Activated CD4-positive, alpha-beta T cell treated with anti-CD3 and anti-CD28 coated beads, Interleukin-2, amount 50 U/mL, for 4 hours (primary cell): ENCODE results near the gene ZNF25.
A peak's percentile ranks its signal among the peaks of the same experiment; 100 is the strongest.
"Not testable (repeated sequence)": the region's sequence is repeated elsewhere in the genome, so short reads cannot be mapped to it uniquely, and the experiment has no call there.

ENCODE experiments used
- DNase-seq, 2 experiments: peaks; one replicate each; pipeline ENCODE4 v3.0.0-alpha.2; 2020

ZNF25 gene

DNA sequence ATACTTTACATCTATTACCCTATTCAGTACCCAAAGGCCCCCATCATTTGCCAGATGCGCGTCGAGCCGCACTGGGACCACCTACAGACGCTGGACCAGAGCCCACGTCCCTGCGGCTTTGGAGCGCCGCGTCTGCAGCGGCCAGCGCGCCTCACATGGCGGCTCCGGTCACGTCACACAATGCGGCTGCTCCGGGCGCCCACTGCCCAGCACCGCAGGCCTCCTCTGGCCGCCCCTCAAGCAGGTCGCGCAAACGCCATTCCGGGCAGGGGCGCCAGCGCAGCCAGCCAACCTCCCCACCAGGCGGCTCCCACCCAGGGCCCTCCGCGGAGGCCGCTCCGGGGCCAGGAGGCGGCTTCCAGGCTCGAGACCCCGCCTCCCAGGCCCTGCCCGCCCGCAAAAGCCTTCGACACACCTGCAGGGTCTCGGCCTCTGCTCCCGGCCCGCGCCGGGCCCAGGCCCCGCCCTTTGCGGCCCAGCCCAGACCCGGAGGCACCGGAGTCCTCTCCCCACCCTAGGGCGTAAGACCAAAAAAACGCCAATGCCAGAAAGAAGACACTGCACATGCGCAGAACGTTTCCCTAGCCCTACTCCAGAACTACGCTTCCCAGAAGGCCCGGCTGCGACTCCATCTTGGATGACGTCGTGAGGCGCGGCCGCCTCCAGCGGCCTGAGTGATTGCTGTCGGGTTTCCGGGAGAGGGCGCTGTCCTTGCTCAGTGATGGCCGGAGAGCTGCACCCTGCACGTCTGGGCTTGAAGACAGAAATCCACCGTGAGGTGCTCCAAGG, at the start of gene ZNF25:
TSS of gene ZNF25 (minus strand) at position 557 of the 789 bp plus-strand sequence. CDS start 4,925 bp downstream, outside the sequence.
- DNase-seq = peak; percentile 96 to 98

DNA sequence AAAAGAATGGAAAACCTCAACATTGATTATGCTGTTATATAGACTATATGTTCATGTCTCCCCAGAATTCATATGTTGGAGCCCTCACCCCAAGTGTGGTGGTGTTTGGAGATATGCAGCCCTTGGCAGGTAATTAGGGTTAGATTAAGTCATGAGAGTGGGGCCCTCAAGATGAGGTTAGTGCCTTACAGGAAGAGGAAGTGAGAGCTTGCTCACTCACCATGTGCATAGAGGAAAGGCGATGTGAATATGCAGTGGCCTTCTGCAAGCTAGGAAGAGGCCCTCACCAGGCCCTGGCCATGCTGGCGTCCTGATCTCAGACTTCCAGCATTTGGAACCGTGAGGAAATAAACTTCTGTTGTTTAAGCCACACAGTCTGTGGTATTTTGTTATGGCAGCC, 48.8 kb upstream of the ZNF25 start:
- DNase-seq = no peak

DNA sequence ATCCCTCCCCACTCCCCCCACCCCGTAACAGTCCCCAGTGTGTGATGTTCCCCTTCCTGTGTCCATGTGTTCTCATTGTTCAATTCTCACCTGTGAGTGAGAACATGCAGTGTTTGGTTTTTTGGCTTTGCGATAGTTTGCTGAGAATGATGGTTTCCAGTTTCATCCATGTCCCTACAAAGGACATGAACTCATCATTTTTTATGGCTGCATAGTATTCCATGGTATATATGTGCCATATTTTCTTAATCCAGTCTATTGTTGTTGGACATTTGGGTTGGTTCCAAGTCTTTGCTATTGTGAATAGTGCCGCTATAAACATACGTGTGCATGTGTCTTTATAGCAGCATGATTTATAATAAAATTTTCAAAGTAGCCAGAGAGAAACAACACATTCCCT, 42.7 kb upstream of the ZNF25 start:
- DNase-seq = not testable (repeated sequence)

DNA sequence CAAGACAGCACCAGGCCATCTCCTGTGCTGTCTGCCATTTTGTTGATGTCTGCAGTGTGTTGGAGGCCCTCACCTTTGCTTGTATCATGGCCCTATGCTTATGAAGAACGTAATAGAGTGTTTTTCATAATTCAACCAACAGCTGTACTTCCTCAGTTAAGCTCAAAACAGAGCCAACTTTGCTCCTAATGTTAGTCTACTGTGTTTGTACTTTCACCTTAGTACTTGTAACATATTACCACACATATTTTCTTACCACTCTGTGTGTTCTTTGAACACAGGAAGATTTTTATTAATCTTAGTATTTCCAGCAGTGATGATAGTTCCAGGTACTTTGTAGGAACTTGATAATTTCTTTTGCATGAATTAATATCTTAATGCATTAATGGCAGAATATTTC, 39.9 kb upstream of the ZNF25 start:
- DNase-seq = no peak

DNA sequence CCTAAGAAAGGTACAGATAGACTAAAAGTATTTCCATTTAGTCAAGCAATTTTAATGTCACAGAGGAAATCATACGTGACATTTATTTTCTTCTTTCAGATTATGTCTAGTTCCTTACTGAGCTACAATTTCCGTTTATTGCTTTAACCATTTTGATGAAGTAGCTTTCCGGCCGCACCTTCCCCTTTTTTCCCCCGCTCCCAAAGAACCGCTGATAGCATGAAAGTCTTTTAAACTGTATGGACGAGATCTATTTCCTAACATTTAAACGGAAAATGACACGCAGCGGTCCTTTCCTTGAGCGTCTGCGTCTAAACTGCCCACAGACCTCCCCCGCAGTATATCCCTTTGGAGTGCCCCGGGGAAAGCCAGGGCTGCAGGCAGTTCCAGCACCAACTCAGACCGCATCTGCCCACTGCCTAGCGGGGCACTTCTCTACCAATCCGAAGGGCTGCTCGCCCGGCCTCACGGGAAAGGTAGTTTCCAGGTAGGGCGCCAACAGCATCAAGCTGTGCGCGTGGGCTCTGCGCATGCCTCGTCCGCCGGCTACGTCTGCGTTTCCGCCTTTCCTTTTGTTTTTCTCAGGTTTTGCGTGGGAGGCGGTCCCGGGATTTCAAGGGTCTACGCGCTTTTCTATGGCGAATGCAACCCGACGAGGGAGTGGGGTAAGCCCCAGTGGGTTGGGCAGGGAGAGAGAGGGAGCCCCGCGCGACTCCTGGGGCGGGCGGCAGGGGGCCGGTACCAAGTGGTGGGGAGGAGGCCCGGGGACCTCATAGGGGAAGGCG, 33.9 kb upstream of the ZNF25 start, which contains the start of gene ZNF33A:
TSS of gene ZNF33A (plus strand) at position 557 of the 785 bp plus-strand sequence. CDS start 1,667 bp downstream, outside the sequence.
- DNase-seq = peak; percentile 87 to 88

DNA sequence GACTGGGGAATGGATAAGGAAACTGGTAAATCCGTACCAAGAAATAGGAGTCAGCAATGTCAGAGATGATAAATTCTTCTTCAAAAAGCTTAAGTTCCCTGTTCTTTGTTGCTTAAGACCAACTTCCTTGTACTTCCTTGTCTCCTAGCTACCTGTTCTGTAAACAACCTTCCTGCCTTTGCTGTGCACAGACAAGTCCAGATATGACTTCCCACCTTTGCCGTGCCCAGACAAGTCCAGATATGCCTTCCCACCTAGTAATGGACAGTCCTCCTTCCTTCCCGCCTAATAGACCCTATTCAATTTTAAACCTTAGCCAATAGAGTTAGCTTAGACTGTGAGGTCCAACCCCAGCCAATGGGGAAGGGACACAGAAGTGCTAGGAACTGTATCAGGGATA, 31.5 kb upstream of the ZNF25 start:
- DNase-seq = no peak

DNA sequence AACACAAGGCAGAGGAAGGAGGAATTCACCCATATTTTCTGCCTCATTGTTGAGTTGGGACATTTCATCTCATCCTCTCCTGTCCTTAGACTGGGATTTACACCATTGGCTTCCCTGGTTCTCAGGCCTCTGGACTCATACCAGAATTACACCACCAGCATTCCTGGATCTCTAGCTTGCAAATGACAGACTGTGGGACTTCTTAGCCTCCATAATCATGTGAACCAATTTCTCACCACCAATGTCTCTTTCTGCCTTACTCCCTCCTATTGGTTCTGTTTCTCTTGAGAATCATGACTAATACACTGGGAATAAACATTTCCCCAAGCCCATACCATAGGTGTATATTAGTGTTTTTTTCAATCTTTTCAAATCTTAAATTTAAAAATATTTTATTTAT, 31.1 kb upstream of the ZNF25 start:
- no peak for DNase-seq

DNA sequence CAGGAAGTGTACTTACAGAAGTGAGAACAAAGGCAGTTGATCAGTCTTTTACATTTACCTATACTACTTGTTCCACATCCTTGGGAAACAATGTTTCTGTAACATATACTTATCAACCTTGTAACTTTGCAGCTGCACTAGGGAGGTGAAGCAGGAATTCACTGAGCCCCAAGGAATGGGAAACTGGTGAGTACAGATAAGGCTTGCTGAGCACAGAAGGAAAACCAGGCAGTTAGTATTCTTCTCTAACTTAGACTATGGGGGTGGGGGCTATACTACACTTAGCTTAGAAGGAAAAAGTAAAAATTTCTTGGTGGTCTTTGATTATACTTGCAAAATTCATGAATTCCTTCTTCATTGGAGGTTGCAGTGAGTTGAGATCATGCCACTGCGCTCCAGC, 27.1 kb upstream of the ZNF25 start:
- no peak for DNase-seq

DNA sequence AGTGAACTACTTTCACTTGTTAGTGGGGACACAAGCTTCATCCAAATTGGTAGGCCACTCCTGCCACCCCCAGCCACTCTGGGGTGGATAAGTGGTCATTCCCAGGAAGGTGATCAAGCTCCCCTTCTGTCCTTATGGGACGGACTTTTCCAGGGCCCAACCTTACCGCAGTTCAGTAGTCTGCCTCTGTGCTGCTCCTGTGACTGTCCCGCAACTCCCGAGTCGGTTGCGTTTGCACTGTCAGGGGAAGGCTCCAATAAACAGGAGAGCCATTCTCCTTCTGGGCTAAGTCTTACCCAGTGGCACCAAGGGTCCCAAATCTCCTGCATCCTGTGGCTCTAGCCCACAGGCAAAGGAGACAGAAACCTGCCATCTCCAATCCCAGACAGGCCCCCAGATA, 26.6 kb upstream of the ZNF25 start:
- no peak for DNase-seq

DNA sequence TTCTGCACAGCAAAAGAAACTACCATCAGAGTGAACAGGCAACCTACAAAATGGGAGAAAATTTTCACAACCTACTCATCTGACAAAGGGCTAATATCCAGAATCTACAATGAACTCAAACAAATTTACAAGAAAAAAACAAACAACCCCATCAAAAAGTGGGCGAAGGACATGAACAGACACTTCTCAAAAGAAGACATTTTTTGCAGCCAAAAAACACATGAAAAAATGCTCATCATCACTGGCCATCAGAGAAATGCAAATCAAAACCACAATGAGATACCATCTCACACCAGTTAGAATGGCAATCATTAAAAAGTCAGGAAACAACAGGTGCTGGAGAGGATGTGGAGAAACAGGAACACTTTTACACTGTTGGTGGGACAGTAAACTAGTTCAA, 24.0 kb upstream of the ZNF25 start:
- not testable (repeated sequence) for DNase-seq

DNA sequence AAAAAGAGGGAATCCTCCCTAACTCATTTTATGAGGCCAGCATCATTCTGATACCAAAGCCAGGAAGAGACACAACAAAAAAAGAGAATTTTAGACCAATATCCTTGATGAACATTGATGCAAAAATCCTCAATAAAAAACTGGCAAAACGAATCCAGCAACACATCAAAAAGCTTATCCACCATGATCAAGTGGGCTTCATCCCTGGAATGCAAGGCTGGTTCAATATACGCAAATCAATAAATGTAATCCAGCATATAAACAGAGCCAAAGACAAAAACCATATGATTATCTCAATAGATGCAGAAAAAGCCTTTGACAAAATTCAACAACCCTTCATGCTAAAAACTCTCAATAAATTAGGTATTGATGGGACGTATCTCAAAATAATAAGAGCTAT, 22.5 kb upstream of the ZNF25 start:
- DNase-seq = not testable (repeated sequence)

DNA sequence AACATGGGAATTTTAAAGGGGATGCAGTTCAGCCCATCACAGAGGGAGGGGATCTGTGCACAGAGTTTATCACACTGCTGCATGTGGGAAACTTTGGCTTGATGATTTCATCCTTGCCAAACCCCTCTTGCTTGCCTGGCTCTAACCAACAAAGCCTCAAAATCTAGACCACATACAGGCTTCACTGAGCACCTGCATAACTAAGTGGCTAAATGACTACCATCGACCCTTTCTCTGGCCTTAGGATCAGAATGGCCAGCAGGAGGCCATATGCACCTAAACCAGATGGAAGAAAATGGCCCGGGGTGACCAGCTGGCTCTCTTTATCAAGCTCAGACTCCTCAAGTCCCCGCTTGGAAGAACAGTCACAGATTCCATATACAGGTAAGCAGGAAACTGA, 15.6 kb upstream of the ZNF25 start:
- DNase-seq = no peak

DNA sequence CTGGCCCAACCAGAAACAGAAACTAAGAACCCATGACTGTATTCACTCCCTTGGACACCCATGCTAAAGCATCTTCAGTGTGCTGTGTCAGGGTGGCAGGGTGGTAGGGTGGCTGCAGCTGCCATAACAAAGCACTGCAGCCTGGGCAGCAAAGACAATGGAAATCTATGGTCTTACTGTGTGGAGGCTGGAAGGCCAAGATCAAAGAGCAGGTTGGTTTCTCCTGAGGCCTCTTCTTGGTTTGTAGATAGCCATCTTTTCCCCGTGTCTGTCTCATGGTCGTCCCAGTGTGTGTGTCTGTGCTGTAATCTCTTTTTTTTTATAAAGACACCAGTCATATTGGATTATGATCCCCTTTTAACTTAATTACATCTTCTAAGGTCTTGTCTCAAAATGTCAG, 15.2 kb upstream of the ZNF25 start:
- no peak for DNase-seq

DNA sequence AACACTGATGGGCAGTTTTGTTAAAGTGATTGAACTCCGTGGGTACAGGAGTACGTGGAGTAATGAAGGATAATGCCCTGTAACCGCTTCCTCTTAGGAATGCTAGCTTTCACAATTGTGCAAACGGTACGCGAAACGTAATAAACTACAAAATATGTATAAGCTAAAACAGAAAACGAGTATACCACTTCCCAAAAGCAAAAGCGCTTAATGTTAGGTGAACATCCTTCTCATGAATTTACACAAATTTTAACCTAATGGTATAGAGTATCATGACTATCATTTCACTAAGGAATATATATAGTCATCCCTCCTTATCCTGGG, 395 bp upstream of the ZNF25 start:
- no peak for DNase-seq

DNA sequence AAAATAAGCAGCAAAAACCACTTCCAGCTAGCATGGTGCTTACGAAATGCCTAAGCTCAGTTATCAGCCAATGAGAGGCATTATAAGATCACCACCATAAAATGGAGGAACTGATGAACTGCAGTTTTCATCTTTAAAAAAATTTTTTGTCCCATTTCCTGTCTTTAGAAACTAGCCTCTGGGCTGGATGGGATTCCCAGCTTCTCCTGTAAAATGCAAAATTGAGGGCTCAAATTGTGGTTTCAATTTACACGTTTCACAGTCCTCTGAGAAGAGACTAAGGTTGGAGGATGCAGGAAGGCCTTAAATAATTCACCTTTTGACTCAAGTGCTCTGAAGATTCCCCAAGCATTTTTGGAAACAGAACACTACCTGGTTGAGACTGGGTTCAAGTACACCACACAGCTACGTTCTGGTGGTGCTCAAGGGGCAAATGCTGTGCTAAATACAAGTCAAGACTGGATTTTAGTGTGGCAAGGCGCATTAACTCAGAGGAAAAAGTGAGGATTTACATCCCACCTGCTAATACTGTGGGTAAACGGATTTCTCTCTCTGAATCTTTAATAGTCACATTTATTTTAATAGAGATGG, 951 bp downstream of the ZNF25 start:
- DNase-seq = no peak

DNA sequence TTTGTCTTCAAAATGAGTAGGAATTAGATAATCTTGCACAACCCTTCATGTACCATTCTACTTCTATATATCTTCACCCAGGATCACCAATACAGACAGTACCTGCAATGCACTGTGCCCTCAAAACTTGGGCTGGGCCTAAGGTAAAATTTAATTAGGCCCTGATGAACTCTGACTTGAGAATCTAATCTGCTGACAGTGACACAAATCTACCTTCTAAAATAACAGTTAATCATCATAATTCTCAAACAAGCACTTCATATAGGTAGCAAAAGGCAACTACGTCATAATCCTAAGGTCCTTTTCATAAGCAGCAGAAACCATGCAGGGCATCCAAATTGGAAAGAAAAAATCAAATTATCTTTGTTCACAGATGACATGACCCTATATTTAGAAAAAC, 4.1 kb downstream of the ZNF25 start:
- no peak for DNase-seq

DNA sequence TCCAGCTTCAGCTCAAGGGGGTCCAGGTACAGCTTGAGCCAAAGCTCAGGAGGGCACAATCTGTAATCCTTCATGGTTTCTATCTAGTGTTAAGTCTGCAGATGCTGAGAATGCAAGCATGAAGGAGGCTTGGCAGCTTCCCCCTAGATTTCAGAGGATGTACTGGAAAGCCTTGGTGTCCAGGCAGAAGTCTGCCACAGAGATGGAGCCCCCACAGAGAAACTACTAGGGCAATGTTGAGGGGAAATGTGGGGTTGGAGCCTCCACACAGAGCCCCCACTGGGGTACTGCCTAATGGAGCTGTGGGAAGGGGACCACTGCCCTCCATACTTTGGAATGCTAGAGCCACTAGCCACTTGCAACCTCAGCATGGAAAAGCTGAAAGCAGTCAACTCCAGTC, 11.4 kb downstream of the ZNF25 start:
- DNase-seq = no peak

DNA sequence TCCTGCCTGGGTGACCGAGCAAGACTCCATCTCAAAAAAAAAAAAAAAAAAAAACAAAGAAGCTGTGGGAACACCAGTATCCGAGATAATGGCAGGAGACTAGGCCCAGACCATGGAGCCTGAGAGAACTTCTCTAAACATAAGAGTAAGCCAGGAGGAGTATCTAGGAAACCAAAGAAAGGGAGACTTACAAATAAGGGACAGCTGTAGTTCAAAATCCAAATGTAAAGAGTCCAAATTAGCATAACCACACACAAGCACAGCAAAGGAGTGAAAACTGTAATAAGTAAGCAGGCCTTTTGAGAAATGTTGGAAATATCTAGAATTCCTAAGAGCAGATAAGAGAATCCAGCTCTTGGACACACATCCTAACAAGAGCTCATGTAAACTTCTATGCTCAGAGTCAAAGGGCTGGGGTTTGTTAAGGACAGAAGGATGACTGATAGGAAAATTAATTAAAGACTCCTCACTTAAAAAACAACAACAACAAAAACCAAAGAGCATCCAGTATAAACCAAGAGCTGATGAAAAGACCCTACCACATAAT, 15.8 kb downstream of the ZNF25 start:
- DNase-seq = no peak

DNA sequence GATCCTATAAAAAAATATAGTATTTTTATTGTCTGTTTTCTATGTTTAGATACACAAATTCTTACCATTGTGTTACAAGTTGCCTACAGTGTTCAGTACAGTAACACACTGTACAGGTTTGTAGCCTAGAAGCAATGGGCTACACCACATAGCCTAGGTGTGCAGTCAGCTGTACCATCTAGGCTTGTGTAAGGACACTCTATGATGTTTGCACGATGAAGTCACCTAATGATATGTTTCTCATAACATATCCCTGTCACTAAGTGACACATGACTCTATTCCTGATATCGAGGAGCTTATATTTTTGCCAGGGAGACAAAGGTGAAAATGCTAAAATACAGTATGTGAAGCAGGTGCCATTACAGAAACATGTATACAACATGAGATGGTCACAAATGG, 18.6 kb downstream of the ZNF25 start:
- DNase-seq = no peak

DNA sequence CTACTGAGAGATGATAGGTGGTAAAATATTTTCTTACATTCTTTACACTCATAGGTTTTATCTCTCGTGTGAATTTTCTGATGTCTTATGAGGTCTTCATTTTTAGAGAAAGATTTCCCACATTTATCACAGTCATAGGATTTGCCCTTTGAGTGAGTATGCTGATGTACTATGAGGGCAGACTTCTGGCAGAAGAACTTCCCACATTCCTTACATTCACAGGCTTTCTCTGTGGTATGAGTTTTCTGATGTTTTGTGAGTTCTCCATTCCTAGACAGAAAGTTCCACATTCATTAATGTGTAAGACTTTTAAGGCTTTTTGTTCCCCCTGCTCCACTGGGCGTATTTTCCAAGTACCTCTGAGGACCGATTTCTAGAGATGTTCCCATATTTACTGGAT, 23.5 kb downstream of the ZNF25 start:
- no peak for DNase-seq

DNA sequence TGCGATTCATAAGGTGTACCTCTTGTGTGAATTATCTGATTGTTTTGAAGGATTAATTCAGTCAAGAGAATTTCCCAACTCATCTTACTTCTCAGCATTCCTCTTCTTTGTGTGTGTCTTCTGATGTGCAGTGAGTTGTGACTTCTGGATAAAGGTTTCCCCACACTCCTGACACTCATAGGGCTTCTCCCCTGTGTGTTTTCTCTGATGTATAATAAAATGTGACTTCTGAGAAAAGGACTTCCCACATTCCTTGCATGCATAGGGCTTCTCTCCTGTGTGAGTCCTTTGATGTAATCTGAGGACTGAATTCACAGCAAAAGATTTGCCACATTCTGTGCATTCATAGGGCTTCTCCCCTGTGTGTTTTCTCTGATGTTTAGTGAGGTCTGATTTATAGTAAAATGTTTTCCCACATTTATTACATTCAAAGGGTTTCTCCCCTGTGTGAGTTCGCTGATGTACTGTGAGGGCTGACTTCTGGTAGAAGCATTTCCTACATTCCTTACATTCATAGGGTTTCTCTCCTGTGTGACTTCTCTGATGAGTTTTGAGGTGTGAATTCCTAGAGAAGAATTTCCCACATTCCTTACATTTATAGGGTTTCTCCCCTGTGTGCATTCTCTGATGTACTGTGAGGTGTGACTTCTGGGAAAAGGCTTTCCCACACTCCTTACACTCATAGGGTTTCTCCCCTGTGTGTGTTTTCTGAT, 24.2 kb downstream of the ZNF25 start:
- no peak for DNase-seq

DNA sequence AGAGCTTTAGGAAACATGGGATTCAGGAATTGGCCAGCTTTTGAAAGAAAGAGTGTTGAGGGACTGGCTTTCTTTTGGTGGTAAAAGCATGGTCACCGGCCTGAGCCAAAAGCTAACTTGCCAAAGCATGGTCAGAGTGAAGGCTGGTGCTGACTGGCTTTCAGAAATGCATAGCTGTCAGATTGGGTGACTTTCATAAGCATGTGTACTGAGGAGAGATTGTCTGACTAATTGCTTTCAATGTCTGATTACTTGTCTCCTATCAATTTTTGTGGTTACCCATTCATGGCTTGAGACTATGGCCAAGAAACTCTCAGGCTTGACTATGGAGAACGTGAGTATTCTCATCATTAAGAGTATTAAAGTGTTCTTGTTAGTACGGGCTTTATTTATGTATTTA, 28.2 kb downstream of the ZNF25 start:
- no peak for DNase-seq

DNA sequence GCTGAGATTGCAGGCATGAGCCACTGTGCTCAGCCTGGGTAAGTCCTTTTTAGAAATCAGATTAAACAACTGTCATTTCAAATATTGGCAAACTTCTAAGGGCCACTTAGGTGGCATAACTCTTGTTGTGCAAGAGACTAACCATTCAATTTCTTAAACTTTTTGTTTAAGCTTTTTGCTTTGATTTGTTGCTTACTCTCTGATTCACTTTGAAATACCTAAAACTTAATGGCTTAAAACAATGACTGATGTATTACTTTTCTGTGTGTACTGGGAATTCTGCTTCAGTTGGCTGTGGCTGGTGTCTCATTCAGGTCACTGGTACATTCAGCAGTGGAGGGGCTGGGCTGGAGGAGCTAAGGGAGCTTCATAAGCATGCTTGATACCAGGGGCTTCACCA, 28.9 kb downstream of the ZNF25 start:
- DNase-seq = no peak
